ENCODE measurements around the gene MCM10.
"Not testable (repeated sequence)": the region's sequence is repeated elsewhere in the genome, so short reads cannot be mapped to it uniquely, and the experiment has no call there.

Gene MCM10

GRCh38 chr10:13146379-13146778 is 15.0 kb upstream of the MCM10 start:
- peaks cover 17% of the 10 kb centered on the region for H3K36me3 Mint-ChIP-seq (ENCODE audit: low read depth)
- no peaks in the 10 kb centered on the region for H3K27me3 Mint-ChIP-seq
- no peak overlapping the region for H3K4me3 Mint-ChIP-seq
- no peaks in the 10 kb centered on the region for H3K4me1 Mint-ChIP-seq (ENCODE audit: low read depth)
- no peak overlapping the region for H3K27ac Mint-ChIP-seq
- peaks cover 20% of the 10 kb centered on the region for H3K9me3 Mint-ChIP-seq

GRCh38 chr10:13147161-13147560 is 14.2 kb upstream of the MCM10 start:
- Mint-ChIP-seq H3K27ac (no peak overlapping the region), H3K9me3 (peaks cover 20% of the 10 kb centered on the region), H3K27me3 (no peaks in the 10 kb centered on the region), H3K4me1 (ENCODE audit: low read depth) (no peaks in the 10 kb centered on the region), H3K36me3 (ENCODE audit: low read depth) (peaks cover 15% of the 10 kb centered on the region), H3K4me3 (no peak overlapping the region)

- Mint-ChIP-seq H3K9me3 (no peaks in the 10 kb centered on the region), H3K27me3 (no peaks in the 10 kb centered on the region), H3K4me1 (ENCODE audit: low read depth) (no peaks in the 10 kb centered on the region), H3K27ac (no peak overlapping the region), H3K36me3 (ENCODE audit: low read depth) (no peaks in the 10 kb centered on the region), H3K4me3 (no peak overlapping the region)
Observed at GRCh38 chr10:13152296-13152695, 9.1 kb upstream of the MCM10 start.

GRCh38 chr10:13155860-13156259 is 5.5 kb upstream of the MCM10 start:
- not testable (repeated sequence) for H3K9me3 Mint-ChIP-seq; H3K4me3 Mint-ChIP-seq; H3K27ac Mint-ChIP-seq; H3K36me3 Mint-ChIP-seq (ENCODE audit: low read depth); H3K4me1 Mint-ChIP-seq (ENCODE audit: low read depth); H3K27me3 Mint-ChIP-seq

- Mint-ChIP-seq H3K4me1 (ENCODE audit: low read depth) (peaks cover 22% of the 10 kb centered on the region), H3K9me3 (no peaks in the 10 kb centered on the region), H3K27me3 (no peaks in the 10 kb centered on the region), H3K4me3 (peak overlapping the region; percentile 35), H3K27ac (peak overlapping the region; percentile 34), H3K36me3 (ENCODE audit: low read depth) (peaks cover 11% of the 10 kb centered on the region)
Observed at GRCh38 chr10:13158401-13158800, 3.0 kb upstream of the MCM10 start.

- H3K4me1 Mint-ChIP-seq (ENCODE audit: low read depth): peaks cover 36% of the 10 kb centered on the region
- no peaks in the 10 kb centered on the region for H3K27me3 Mint-ChIP-seq
- peak overlapping the region; percentile 75 for H3K27ac Mint-ChIP-seq
- peak overlapping the region; percentile 90 for H3K4me3 Mint-ChIP-seq
- H3K36me3 Mint-ChIP-seq (ENCODE audit: low read depth): peaks cover 42% of the 10 kb centered on the region
- no peaks in the 10 kb centered on the region for H3K9me3 Mint-ChIP-seq
Observed at GRCh38 chr10:13161857-13162271, 506 bp downstream of the MCM10 start.

GRCh38 chr10:13163859-13164258 is 2.5 kb downstream of the MCM10 start:
- peak overlapping the region; percentile 33 for H3K4me3 Mint-ChIP-seq
- H3K9me3 Mint-ChIP-seq: no peaks in the 10 kb centered on the region
- peaks cover 60% of the 10 kb centered on the region for H3K36me3 Mint-ChIP-seq (ENCODE audit: low read depth)
- H3K4me1 Mint-ChIP-seq (ENCODE audit: low read depth): peaks cover 36% of the 10 kb centered on the region
- no peak overlapping the region for H3K27ac Mint-ChIP-seq
- H3K27me3 Mint-ChIP-seq: no peaks in the 10 kb centered on the region

GRCh38 chr10:13165177-13165576 is 3.8 kb downstream of the MCM10 start:
- Mint-ChIP-seq H3K4me3 (no peak overlapping the region), H3K4me1 (ENCODE audit: low read depth) (peaks cover 36% of the 10 kb centered on the region), H3K27me3 (no peaks in the 10 kb centered on the region), H3K27ac (no peak overlapping the region), H3K9me3 (no peaks in the 10 kb centered on the region), H3K36me3 (ENCODE audit: low read depth) (peaks cover 69% of the 10 kb centered on the region)

- Mint-ChIP-seq H3K9me3 (no peaks in the 10 kb centered on the region), H3K4me3 (no peak overlapping the region), H3K36me3 (ENCODE audit: low read depth) (peaks cover 82% of the 10 kb centered on the region), H3K27ac (no peak overlapping the region), H3K4me1 (ENCODE audit: low read depth) (peaks cover 19% of the 10 kb centered on the region), H3K27me3 (no peaks in the 10 kb centered on the region)
Observed at GRCh38 chr10:13167568-13167967, 6.2 kb downstream of the MCM10 start.

- no peak overlapping the region for H3K27ac Mint-ChIP-seq
- H3K4me3 Mint-ChIP-seq: no peak overlapping the region
- H3K9me3 Mint-ChIP-seq: no peaks in the 10 kb centered on the region
- H3K36me3 Mint-ChIP-seq (ENCODE audit: low read depth): peaks cover 87% of the 10 kb centered on the region
- no peaks in the 10 kb centered on the region for H3K27me3 Mint-ChIP-seq
- H3K4me1 Mint-ChIP-seq (ENCODE audit: low read depth): peaks cover 9% of the 10 kb centered on the region
Observed at GRCh38 chr10:13168781-13169180, 7.4 kb downstream of the MCM10 start.

GRCh38 chr10:13173616-13174015 is 12.3 kb downstream of the MCM10 start:
- no peaks in the 10 kb centered on the region for H3K27me3 Mint-ChIP-seq
- H3K4me3 Mint-ChIP-seq: no peak overlapping the region
- no peaks in the 10 kb centered on the region for H3K4me1 Mint-ChIP-seq (ENCODE audit: low read depth)
- peaks cover 90% of the 10 kb centered on the region for H3K36me3 Mint-ChIP-seq (ENCODE audit: low read depth)
- H3K9me3 Mint-ChIP-seq: no peaks in the 10 kb centered on the region
- H3K27ac Mint-ChIP-seq: no peak overlapping the region

- no peak overlapping the region for H3K4me3 Mint-ChIP-seq
- no peaks in the 10 kb centered on the region for H3K9me3 Mint-ChIP-seq
Observed at GRCh38 chr10:13180788-13181187, 19.4 kb downstream of the MCM10 start.

GRCh38 chr10:13182424-13182823 is 21.1 kb downstream of the MCM10 start:
- H3K4me1 Mint-ChIP-seq (ENCODE audit: low read depth): peaks cover 15% of the 10 kb centered on the region
- H3K27ac Mint-ChIP-seq: no peak overlapping the region
- H3K4me3 Mint-ChIP-seq: no peak overlapping the region
- H3K9me3 Mint-ChIP-seq: no peaks in the 10 kb centered on the region
- H3K36me3 Mint-ChIP-seq (ENCODE audit: low read depth): peaks cover 94% of the 10 kb centered on the region
- no peaks in the 10 kb centered on the region for H3K27me3 Mint-ChIP-seq

More at GRCh38 chr10:13180788-13181187, 19.4 kb downstream of the MCM10 start:
- H3K36me3 Mint-ChIP-seq (ENCODE audit: low read depth): peaks cover 94% of the 10 kb centered on the region
- H3K27me3 Mint-ChIP-seq: no peaks in the 10 kb centered on the region
- H3K27ac Mint-ChIP-seq: no peak overlapping the region
- peaks cover 15% of the 10 kb centered on the region for H3K4me1 Mint-ChIP-seq (ENCODE audit: low read depth)

- no peak overlapping the region for H3K27ac Mint-ChIP-seq
- H3K27me3 Mint-ChIP-seq: no peaks in the 10 kb centered on the region
- no peak overlapping the region for H3K4me3 Mint-ChIP-seq
- H3K36me3 Mint-ChIP-seq (ENCODE audit: low read depth): peaks cover 88% of the 10 kb centered on the region
- H3K4me1 Mint-ChIP-seq (ENCODE audit: low read depth): peaks cover 15% of the 10 kb centered on the region
- H3K9me3 Mint-ChIP-seq: no peaks in the 10 kb centered on the region
Observed at GRCh38 chr10:13183625-13184024, 22.3 kb downstream of the MCM10 start.

GRCh38 chr10:13184276-13184675 is 22.9 kb downstream of the MCM10 start:
- H3K27me3 Mint-ChIP-seq: no peaks in the 10 kb centered on the region
- H3K9me3 Mint-ChIP-seq: no peaks in the 10 kb centered on the region
- peaks cover 87% of the 10 kb centered on the region for H3K36me3 Mint-ChIP-seq (ENCODE audit: low read depth)
- peaks cover 15% of the 10 kb centered on the region for H3K4me1 Mint-ChIP-seq (ENCODE audit: low read depth)
- H3K4me3 Mint-ChIP-seq: no peak overlapping the region
- H3K27ac Mint-ChIP-seq: no peak overlapping the region

- Mint-ChIP-seq H3K4me1 (ENCODE audit: low read depth) (peaks cover 15% of the 10 kb centered on the region), H3K9me3 (no peaks in the 10 kb centered on the region), H3K36me3 (ENCODE audit: low read depth) (peaks cover 85% of the 10 kb centered on the region), H3K27me3 (no peaks in the 10 kb centered on the region), H3K4me3 (no peak overlapping the region), H3K27ac (no peak overlapping the region)
Observed at GRCh38 chr10:13184730-13185514, 23.6 kb downstream of the MCM10 start.
